H1 (cell line): ENCODE results near the gene KARS1. TPM values are rescaled to one million over a fixed set of nuclear protein-coding genes. Genes with fewer than 3 reads are reported as not detected.

Experiments used
- CTCF ChIA-PET: fragments of 300-600 bp; sonication (Branson Sonifier 250); formaldehyde crosslinking; loops from one replicate; lab custom pipeline; 2021; ENCODE audit not compliant: partially characterized antibody; lab: Charles Lee
- POLR2A ChIA-PET: fragments of 300-600 bp; sonication (Branson Sonifier 250); formaldehyde crosslinking; loops from one replicate; lab custom pipeline; 2021; ENCODE audit warnings: inconsistent platforms; ENCODE audit not compliant: partially characterized antibody; lab: Charles Lee
- DNase-seq, 2 experiments: peaks; one replicate each; pipeline versions ENCODE4 v3.0.0 to v3.0.0-alpha.2; 2010 to 2022; ENCODE audit warnings: low spot score in 2 of 2, low read depth in 1 of 2, mixed read lengths in 1 of 2
- FAIRE-seq: peaks from 2 replicates; lab custom pipeline; 2011; peaks lifted over from hg19 to GRCh38; lab: Jason Lieb, UNC
- H2AFZ ChIP-seq: 2 replicates; pipeline ENCODE4 v1.8.1; 2012; ENCODE audit warnings: low read length, inconsistent platforms
- H2AK5ac ChIP-seq: 2 replicates; pipeline ENCODE4 v1.6.1; 2013; ENCODE audit warnings: low read depth, low read length
- H2BK120ac ChIP-seq: replicated peaks from 2 replicates; pipeline ENCODE3; 2013; ENCODE audit warnings: low read depth, low read length, inconsistent platforms
- H2BK12ac ChIP-seq: 2 replicates; pipeline ENCODE4 v1.6.1; 2013; ENCODE audit warnings: low read depth, low read length
- H2BK15ac ChIP-seq: 2 replicates; pipeline ENCODE4 v1.6.1; 2013; ENCODE audit warnings: low read length
- H2BK20ac ChIP-seq: 2 replicates; pipeline ENCODE4 v1.6.1; 2013; ENCODE audit warnings: low read length
- H2BK5ac ChIP-seq: 2 replicates; pipeline ENCODE4 v1.6.1; 2013; ENCODE audit warnings: low read depth, low read length
- H3K14ac ChIP-seq: 2 replicates; pipeline ENCODE4 v1.6.1; 2013; ENCODE audit warnings: inconsistent platforms; ENCODE audit not compliant: insufficient read length
- H3K18ac ChIP-seq: 2 replicates; pipeline ENCODE4 v1.6.1; 2013; ENCODE audit warnings: low read length; ENCODE audit errors: extremely low read depth
- H3K23ac ChIP-seq: 2 replicates; pipeline ENCODE4 v1.6.1; 2013; ENCODE audit warnings: inconsistent platforms; ENCODE audit not compliant: insufficient read length
- H3K23me2 ChIP-seq: 2 replicates; pipeline ENCODE4 v1.6.1; 2013; ENCODE audit warnings: low read depth, low read length
- H3K27ac ChIP-seq: 2 replicates; pipeline ENCODE4 v1.6.1; 2011; ENCODE audit warnings: low read depth, low read length, inconsistent platforms
- H3K27me3 ChIP-seq, 4 experiments: replicated peaks in 1 of 4; 1 replicate in 1 of 4; 2 replicates in 3 of 4; pipeline versions ENCODE4 v1.6.1 to v1.8.1; 2011 to 2013; ENCODE audit warnings: low read length in 3 of 4, mild to moderate bottlenecking in 3 of 4, inconsistent platforms in 2 of 4, mixed read lengths in 2 of 4, moderate library complexity in 1 of 4; ENCODE audit not compliant: control insufficient read depth in 3 of 4, insufficient read depth in 3 of 4; ENCODE audit errors: extremely low read depth in 1 of 4
- H3K36me3 ChIP-seq, 4 experiments: 2 replicates each; pipeline versions ENCODE4 v1.6.1 to v1.8.1; 2011 to 2013; ENCODE audit warnings: mild to moderate bottlenecking in 4 of 4, low read length in 3 of 4, moderate library complexity in 2 of 4, control low read depth in 1 of 4, inconsistent platforms in 1 of 4; ENCODE audit not compliant: insufficient read depth in 4 of 4, control insufficient read depth in 2 of 4
- H3K4ac ChIP-seq: replicated peaks from 2 replicates; pipeline ENCODE3; 2013; ENCODE audit warnings: low read length, low read depth, mixed read lengths, inconsistent platforms; ENCODE audit not compliant: insufficient read length
- H3K4me1 ChIP-seq, 4 experiments: replicated peaks in 1 of 4; 1 replicate in 1 of 4; 2 replicates in 3 of 4; pipeline versions ENCODE4 v1.6.1 to v1.8.1; 2011 to 2013; ENCODE audit warnings: low read length in 3 of 4, inconsistent platforms in 2 of 4, mixed read lengths in 1 of 4; ENCODE audit not compliant: insufficient read depth in 4 of 4, control insufficient read depth in 3 of 4
- H3K4me2 ChIP-seq, 2 experiments: 2 replicates each; pipeline versions ENCODE4 v1.6.1 to v1.8.1; 2011 to 2013; ENCODE audit warnings: low read depth in 2 of 2, low read length in 2 of 2, control low read depth in 1 of 2, inconsistent platforms in 1 of 2, mild to moderate bottlenecking in 1 of 2; ENCODE audit not compliant: insufficient read depth in 1 of 2
- H3K4me3 ChIP-seq, 4 experiments: fragments of 200-600, 300-600 bp in 1 of 4; sonication (generic), shearing (Covaris generic), sonication (Bioruptor Twin) in 1 of 4; 2 replicates each; pipeline versions ENCODE4 v1.5.1 to v1.8.1; 2011 to 2016; ENCODE audit warnings: low read length in 4 of 4, low read depth in 3 of 4, control low read depth in 2 of 4, inconsistent platforms in 2 of 4, mild to moderate bottlenecking in 2 of 4, mixed read lengths in 1 of 4, moderate library complexity in 1 of 4; ENCODE audit not compliant: insufficient read depth in 2 of 4; ENCODE audit errors: extremely low read depth in 1 of 4
- H3K56ac ChIP-seq: replicated peaks from 2 replicates; pipeline ENCODE3; 2013; ENCODE audit warnings: low read depth, mild to moderate bottlenecking, mixed read lengths, low read length, inconsistent platforms; ENCODE audit not compliant: insufficient read length
- H3K79me1 ChIP-seq: 2 replicates; pipeline ENCODE4 v1.6.1; 2013; ENCODE audit warnings: low read depth, low read length, control low read depth
- H3K79me2 ChIP-seq, 2 experiments: 2 replicates each; pipeline versions ENCODE4 v1.6.1 to v1.8.1; 2012 to 2013; ENCODE audit warnings: low read length in 2 of 2, mild to moderate bottlenecking in 2 of 2, inconsistent platforms in 1 of 2; ENCODE audit not compliant: insufficient read depth in 2 of 2, control insufficient read depth in 1 of 2
- H3K9ac ChIP-seq, 4 experiments: replicated peaks in 1 of 4; 1 replicate in 1 of 4; 2 replicates in 3 of 4; pipeline versions ENCODE4 v1.6.1 to v1.8.1; 2011 to 2013; ENCODE audit warnings: low read depth in 3 of 4, low read length in 3 of 4, control low read depth in 2 of 4, mild to moderate bottlenecking in 2 of 4, moderate library complexity in 2 of 4, inconsistent platforms in 1 of 4; ENCODE audit errors: extremely low read depth in 1 of 4
- H3K9me3 ChIP-seq, 2 experiments: 2 replicates each; pipeline versions ENCODE4 v1.6.1 to v1.8.1; 2012 to 2013; ENCODE audit warnings: mild to moderate bottlenecking in 2 of 2, moderate library complexity in 2 of 2, control low read depth in 1 of 2, inconsistent platforms in 1 of 2, low read depth in 1 of 2, low read length in 1 of 2, mixed read lengths in 1 of 2; ENCODE audit not compliant: insufficient read depth in 2 of 2
- H4K20me1 ChIP-seq, 2 experiments: replicated peaks in 1 of 2; 2 replicates each; pipeline versions ENCODE3 to v1.8.1; 2011 to 2013; ENCODE audit warnings: inconsistent platforms in 2 of 2, low read length in 2 of 2, mild to moderate bottlenecking in 1 of 2; ENCODE audit not compliant: insufficient read depth in 2 of 2, control insufficient read depth in 1 of 2
- H4K5ac ChIP-seq: 2 replicates; pipeline ENCODE4 v1.6.1; 2013; ENCODE audit warnings: low read length, low read depth, mixed read lengths, inconsistent platforms; ENCODE audit not compliant: insufficient read length
- H4K8ac ChIP-seq: 2 replicates; pipeline ENCODE4 v1.8.0; 2013; ENCODE audit warnings: mild to moderate bottlenecking, moderate library complexity, low read length, inconsistent platforms; ENCODE audit not compliant: insufficient read depth; ENCODE audit errors: extremely low read depth
- H4K91ac ChIP-seq: replicated peaks from 2 replicates; pipeline ENCODE3; 2013; ENCODE audit warnings: low read length, mixed read lengths, inconsistent platforms; ENCODE audit not compliant: insufficient read length
- BCL11A ChIP-seq, 2 experiments: IDR thresholded peaks; one replicate each; pipeline ENCODE4 v1.6.1; 2011; ENCODE audit warnings: low read depth in 2 of 2, low read length in 2 of 2, mild to moderate bottlenecking in 2 of 2
- CBX5 ChIP-seq: fragments of 300-800, 300-1000 bp; sonication (generic); IDR thresholded peaks from 2 replicates; pipeline ENCODE4 v1.7.1; 2016; ENCODE audit warnings: antibody characterized with exemption, low read length, low read depth
- CHD1 ChIP-seq: IDR thresholded peaks from 2 replicates; pipeline ENCODE4 v1.6.1; 2012; ENCODE audit warnings: low read depth, low read length, improper control_type of control experiment
- CHD2 ChIP-seq: IDR thresholded peaks from 2 replicates; pipeline ENCODE4 v1.6.1; 2012; ENCODE audit warnings: low read length, improper control_type of control experiment
- CTBP2 ChIP-seq: IDR thresholded peaks from 2 replicates; pipeline ENCODE4 v1.7.0; 2011; ENCODE audit warnings: borderline replicate concordance, mild to moderate bottlenecking, moderate library complexity, mixed read lengths, low read length; ENCODE audit not compliant: insufficient read depth, insufficient read length
- JUND ChIP-seq: IDR thresholded peaks from 2 replicates; pipeline ENCODE4 v1.6.1; 2011; ENCODE audit warnings: mild to moderate bottlenecking, improper control_type of control experiment, low read length
- KDM5A ChIP-seq: fragments of 200-600 bp; IDR thresholded peaks from 2 replicates; pipeline ENCODE4 v1.7.1; 2012; ENCODE audit warnings: mild to moderate bottlenecking, low read length, inconsistent platforms, mixed read lengths
- NRF1 ChIP-seq: IDR thresholded peaks from 2 replicates; pipeline ENCODE4 v1.6.1; 2011; ENCODE audit warnings: mild to moderate bottlenecking, low read depth, low read length, improper control_type of control experiment
- POU5F1 ChIP-seq: IDR thresholded peaks from 2 replicates; pipeline ENCODE4 v1.6.1; 2011; ENCODE audit warnings: low read depth, mild to moderate bottlenecking, low read length, moderate library complexity
- RBBP5 ChIP-seq: IDR thresholded peaks from 2 replicates; pipeline ENCODE4 v1.7.1; 2012; ENCODE audit warnings: low read depth, mild to moderate bottlenecking, inconsistent platforms, low read length, moderate library complexity, borderline replicate concordance
- SP2 ChIP-seq: IDR thresholded peaks from 2 replicates; pipeline ENCODE4 v1.6.1; 2012; ENCODE audit warnings: mild to moderate bottlenecking, low read length, inconsistent platforms
- SUZ12 ChIP-seq: fragments of 200-600 bp; sonication (generic); IDR thresholded peaks from 2 replicates; pipeline ENCODE4 v1.6.1; 2012; ENCODE audit warnings: mild to moderate bottlenecking, inconsistent platforms, low read length, moderate library complexity, mixed read lengths
- TEAD4 ChIP-seq: IDR thresholded peaks from 2 replicates; pipeline ENCODE4 v1.6.1; 2012; ENCODE audit warnings: low read depth, low read length, inconsistent platforms, mixed read lengths
- WGBS, 2 experiments: shearing (Covaris generic) in 1 of 2; methylation state at CpG; one replicate each; pipeline versions ENCODE4 v1.1.6 to v1.1.7; 2013 to 2015; ENCODE audit warnings: low lambda C conversion rate in 2 of 2, mixed read lengths in 2 of 2, inconsistent platforms in 1 of 2, low coverage in 1 of 2, missing lambda C conversion rate in 1 of 2; ENCODE audit not compliant: insufficient replicate concordance in 2 of 2, insufficient coverage in 1 of 2, insufficient read length in 1 of 2; ENCODE audit errors: extremely low coverage in 1 of 2, missing lambda C conversion rate in 1 of 2; 5-methylcytosine and 5-hydroxymethylcytosine counted together
- polyA plus RNA-seq, 7 experiments: library from polyadenylated mRNA; depleted of rRNA in 3 of 7; stranded (reverse) in 5 of 7; unstranded in 2 of 7; fragments of >200 nt in 5 of 7; fragments of 200-250 nt in 2 of 7; gene quantifications; 1 replicate in 5 of 7; 2 replicates in 1 of 7; 4 replicates in 1 of 7; pipeline versions ENCODE4 v1.2.1 to v1.2.3, GENCODE V29; 2011 to 2013; ENCODE audit warnings: missing spikeins in 2 of 7, mixed read lengths in 2 of 7
- total RNA-seq: library from RNA; stranded (reverse); fragmentation: NEBNext Ultra II Directional; extraction: Animal tissue kit (Norgen Biotek cat#: 25700); gene quantifications from 2 replicates; pipeline ENCODE4 v1.2.1, GENCODE V29; 2021
- TF ChIP-seq, protein P1 (sequence below): IDR thresholded peaks from 2 replicates; pipeline ENCODE4 v1.6.1; 2012; ENCODE audit warnings: inconsistent platforms

KARS1 gene
- total and polyA plus RNA-seq, 2 of the 8 experiments (the other 6 are each of a cell fraction or from before 2014, with no cell fraction given) = 97.5 to 221 TPM

DNA sequence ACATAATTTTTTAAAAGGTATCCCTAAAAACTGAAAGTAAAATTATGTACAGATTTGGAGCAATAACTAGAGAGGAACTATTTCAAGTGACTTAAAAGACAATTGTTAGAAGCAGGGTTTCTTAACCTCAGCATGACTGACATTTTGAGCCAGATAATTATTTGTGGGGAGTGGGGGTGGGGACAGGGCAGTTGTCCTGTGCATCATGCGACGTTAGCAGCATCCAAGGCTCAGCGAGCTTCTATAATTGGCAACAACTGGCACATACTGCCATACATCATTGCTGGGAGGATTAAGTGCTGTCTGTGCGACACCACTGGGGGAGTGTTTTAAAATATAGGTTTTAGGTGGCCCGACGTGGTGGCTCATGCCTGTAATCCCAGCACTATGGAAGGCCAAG is 54.2 kb downstream of the KARS1 start:
- H3K36me3 ChIP-seq = peaks cover 0 to 10% (median 5%) of the 10 kb centered on the region in 4 experiments; a peak in 2 of 8 replicates
- no peak for FAIRE-seq
- H3K14ac ChIP-seq = no peak overlapping the region
- H3K79me2 ChIP-seq = no peaks in the 10 kb centered on the region
- no peak overlapping the region; the same call in 1 of the 2 replicates for H2AK5ac ChIP-seq
- H3K9me3 ChIP-seq = peaks cover 0 to 2% of the 10 kb centered on the region in 2 experiments; a peak in 1 of 4 replicates
- peaks cover 5 to 18% (median 16%) of the 10 kb centered on the region in 4 experiments; a peak in 6 of 7 replicates for H3K4me1 ChIP-seq
- ChIA-PET POLR2A (interaction anchor here (0.9 to 1.6 kb wide), 8 partner anchors 12 to 98 kb away, joined by 3 to 6 read pairs (median 4); partner anchors contain the start of genes ADAT1, CHST6, KARS1 and TERF2IP), CTCF (interaction anchor here (0.7 to 1.4 kb wide), 4 partner anchors 37 to 123 kb away, joined by 3 to 5 read pairs (median 4); partner anchors contain the start of gene TMEM231)
- H2BK12ac ChIP-seq = peak overlapping the region; percentile 95
- H3K27me3 ChIP-seq = no peaks in the 10 kb centered on the region
- peak overlapping the region; percentile 75 for H2BK120ac ChIP-seq
- H3K23ac ChIP-seq = no peak overlapping the region
- no peak overlapping the region for H2BK15ac ChIP-seq
- 95% methylated on average over 6 of the region's 6 CpGs; no CpG with 5 or more reads in 1 of the 2 experiments for WGBS, 2 experiments
- peak overlapping the region; percentile 20 for H4K91ac ChIP-seq
- no peak overlapping the region for H4K5ac ChIP-seq
- H2AFZ ChIP-seq = no peak overlapping the region
- no peak overlapping the region for H3K9ac ChIP-seq
- H3K27ac ChIP-seq = no peak overlapping the region
- no peak overlapping the region for H3K4ac ChIP-seq
- H2BK5ac ChIP-seq = peak overlapping the region; percentile 89; the same call in 1 of the 2 replicates
- H3K18ac ChIP-seq = no peak overlapping the region
- no peaks in the 10 kb centered on the region for H4K20me1 ChIP-seq
- 0 out of 2 replicates have a peak overlapping the region, but pooled peaks have one; percentile 84 for H2BK20ac ChIP-seq
- peak overlapping the region in 1 of 2 experiments; percentile 59; a peak in 1 of 4 replicates for H3K4me2 ChIP-seq
- no peak overlapping the region for H3K4me3 ChIP-seq
- no peaks in the 10 kb centered on the region for H3K23me2 ChIP-seq
- H3K79me1 ChIP-seq = no peaks in the 10 kb centered on the region
- H3K56ac ChIP-seq = no peak overlapping the region
- H4K8ac ChIP-seq = no peak overlapping the region
- DNase-seq = no peak
- TF ChIP-seq, protein P1, sequence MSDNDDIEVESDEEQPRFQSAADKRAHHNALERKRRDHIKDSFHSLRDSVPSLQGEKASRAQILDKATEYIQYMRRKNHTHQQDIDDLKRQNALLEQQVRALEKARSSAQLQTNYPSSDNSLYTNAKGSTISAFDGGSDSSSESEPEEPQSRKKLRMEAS = no peak
- no peak for TF ChIP-seq TEAD4
- no peak for TF ChIP-seq POU5F1
- no peak for TF ChIP-seq CTBP2
- no peak for TF ChIP-seq NRF1
- TF ChIP-seq SUZ12 = no peak
- no peak for TF ChIP-seq CHD1
- TF ChIP-seq SP2 = no peak
- no peak for TF ChIP-seq CHD2
- no peak for TF ChIP-seq KDM5A
- no peak for TF ChIP-seq JUND
- no peak for TF ChIP-seq BCL11A (IDR thresholded peaks at IDR 0.05; ENCODE audit: low read depth in 2 of 2, low read length in 2 of 2)
- TF ChIP-seq CBX5 = no peak
- no peak for TF ChIP-seq RBBP5
